Activated CD4-positive, alpha-beta T cell treated with anti-CD3 and anti-CD28 coated beads for 24 hours (primary cell): ENCODE results near the gene SNCAIP.
"Not testable (repeated sequence)": the region's sequence is repeated elsewhere in the genome, so short reads cannot be mapped to it uniquely, and the experiment has no call there.

Experiments used
- DNase-seq, 2 donors: peaks; one replicate each; pipeline ENCODE4 v3.0.0-alpha.2; 2020; ENCODE audit warnings: low read depth in 2 of 2

Gene SNCAIP

GRCh38 chr5:122315521-122315920 lies 3.5 kb downstream of the SNCAIP start:
- no peak for DNase-seq

- no peak for DNase-seq
These were observed 4.6 kb downstream of the SNCAIP start for GRCh38 chr5:122316656-122317055.

GRCh38 chr5:122319897-122320296 lies 7.9 kb downstream of the SNCAIP start:
- no peak for DNase-seq

GRCh38 chr5:122321921-122322320 lies 9.9 kb downstream of the SNCAIP start:
- DNase-seq: no peak

GRCh38 chr5:122322801-122323548 lies 10.9 kb downstream of the SNCAIP start:
- no peak for DNase-seq

GRCh38 chr5:122323738-122324137 lies 11.7 kb downstream of the SNCAIP start:
- no peak for DNase-seq

- no peak for DNase-seq
These were observed 15.1 kb downstream of the SNCAIP start for GRCh38 chr5:122327110-122327509.

- no peak for DNase-seq
These were observed 18.8 kb downstream of the SNCAIP start for GRCh38 chr5:122330881-122331280.

GRCh38 chr5:122332599-122333555 lies 20.8 kb downstream of the SNCAIP start:
- DNase-seq: no peak

GRCh38 chr5:122333564-122333963 lies 21.5 kb downstream of the SNCAIP start:
- no peak for DNase-seq

GRCh38 chr5:122339591-122339990 lies 27.6 kb downstream of the SNCAIP start:
- DNase-seq: no peak

GRCh38 chr5:122341087-122341486 lies 29.1 kb downstream of the SNCAIP start:
- DNase-seq: no peak

GRCh38 chr5:122342256-122342655 lies 30.2 kb downstream of the SNCAIP start:
- DNase-seq: no peak

- DNase-seq: no peak
These were observed 35.0 kb downstream of the SNCAIP start for GRCh38 chr5:122346897-122347581.

- no peak for DNase-seq
These were observed 38.5 kb downstream of the SNCAIP start for GRCh38 chr5:122350496-122350895.

- no peak for DNase-seq
These were observed 39.5 kb downstream of the SNCAIP start for GRCh38 chr5:122351416-122352157.

- no peak for DNase-seq
These were observed 40.3 kb downstream of the SNCAIP start for GRCh38 chr5:122352331-122352730.

GRCh38 chr5:122353361-122353760 lies 41.3 kb downstream of the SNCAIP start:
- not testable (repeated sequence) for DNase-seq

- DNase-seq: no peak
These were observed 42.3 kb downstream of the SNCAIP start for GRCh38 chr5:122354293-122354692.

GRCh38 chr5:122355324-122355723 lies 43.3 kb downstream of the SNCAIP start:
- no peak for DNase-seq

GRCh38 chr5:122356855-122357254 lies 44.8 kb downstream of the SNCAIP start:
- DNase-seq: no peak
